GM12878 (cell line): ENCODE data around the gene SCARB1. TPM values are rescaled to one million over a fixed set of nuclear protein-coding genes. Genes with fewer than 3 reads are reported as not detected.

Source experiments
- ATAC-seq: fragments of 200-7000 bp; cut with Tn5 transposase; 3 replicates; pipeline ENCODE4 v1.9.1; 2020; ENCODE audit warnings: mild to moderate bottlenecking, moderate library complexity
- BruUV-seq: library from RNA; stranded (reverse); fragments of 400-500 nt; replicated peaks from 2 replicates; lab custom pipeline; 2021; lab: Mats Ljungman, UMichigan
- CTCF ChIA-PET: fragments of 300-600 bp; sonication (Branson Sonifier 250); formaldehyde crosslinking; extraction: SDS; loops from one replicate; lab custom pipeline; 2021; ENCODE audit warnings: inconsistent platforms; lab: Yijun Ruan, JAX
- POLR2A ChIA-PET: fragments of 350-600 bp; formaldehyde crosslinking; extraction: SDS; loops from one replicate; lab custom pipeline; 2021; ENCODE audit warnings: inconsistent platforms; lab: Charles Lee
- RAD21 ChIA-PET: fragments of 300-600 bp; sonication (Branson Sonifier 250); formaldehyde crosslinking; loops from one replicate; lab custom pipeline; 2023; ENCODE audit warnings: antibody characterized with exemption; ENCODE audit not compliant: unreplicated experiment; lab: Charles Lee
- SMC1A ChIA-PET: fragments of 300-600 bp; sonication (Branson Sonifier 250); formaldehyde crosslinking; loops from one replicate; lab custom pipeline; 2023; ENCODE audit not compliant: unreplicated experiment, uncharacterized antibody; lab: Charles Lee
- DNase-seq: peaks from one replicate; pipeline ENCODE4 v3.0.0-alpha.2; 2011; ENCODE audit warnings: low read depth, low spot score
- FAIRE-seq: peaks from 3 replicates; lab custom pipeline; 2011; peaks lifted over from hg19 to GRCh38; lab: Jason Lieb, UNC
- H2AFZ ChIP-seq: 2 replicates; pipeline ENCODE4 v1.6.0; 2011; ENCODE audit warnings: low read depth, low read length, control low read depth; ENCODE audit not compliant: control insufficient read depth
- H3K27ac ChIP-seq: 2 replicates; pipeline ENCODE4 v1.5.1; 2011; ENCODE audit warnings: control low read depth; ENCODE audit not compliant: control insufficient read depth, insufficient read depth
- H3K27me3 ChIP-seq, 2 experiments: replicated peaks in 1 of 2; 2 replicates each; pipeline versions ENCODE4 v1.6.0 to v1.6.1; 2011; ENCODE audit warnings: low read length in 1 of 2; ENCODE audit not compliant: control insufficient read depth in 2 of 2, insufficient read depth in 2 of 2
- H3K36me3 ChIP-seq, 2 experiments: 2 replicates each; pipeline ENCODE4 v1.5.1; 2011; ENCODE audit warnings: low read length in 1 of 2; ENCODE audit not compliant: control insufficient read depth in 2 of 2, insufficient read depth in 2 of 2
- H3K4me1 ChIP-seq: 2 replicates; pipeline ENCODE4 v1.6.1; 2011; ENCODE audit warnings: mild to moderate bottlenecking, low read length, moderate library complexity, mixed read lengths; ENCODE audit not compliant: control insufficient read depth, insufficient read depth
- H3K4me2 ChIP-seq: 2 replicates; pipeline ENCODE4 v1.6.0; 2011; ENCODE audit warnings: control low read depth; ENCODE audit not compliant: control insufficient read depth, insufficient read depth
- H3K4me3 ChIP-seq: fragments of 200-600 bp; sonication (generic); 2 replicates; pipeline ENCODE4 v1.5.1; 2016
- H3K79me2 ChIP-seq: 2 replicates; pipeline ENCODE4 v1.6.0; 2011; ENCODE audit warnings: low read length; ENCODE audit not compliant: control insufficient read depth, insufficient read depth
- H3K9ac ChIP-seq: 2 replicates; pipeline ENCODE4 v1.8.0; 2011; ENCODE audit warnings: low read length, control low read depth, mixed read lengths; ENCODE audit not compliant: control insufficient read depth, insufficient read depth
- H3K9me3 ChIP-seq: replicated peaks from 3 replicates; pipeline ENCODE4 v1.5.1; 2011; ENCODE audit warnings: mild to moderate bottlenecking, low read length; ENCODE audit not compliant: control insufficient read depth, insufficient read depth
- H4K20me1 ChIP-seq: 2 replicates; pipeline ENCODE4 v1.6.0; 2011; ENCODE audit not compliant: control insufficient read depth, insufficient read depth
- BRCA1 ChIP-seq: IDR thresholded peaks from 2 replicates; pipeline ENCODE4 v1.6.1; 2011; ENCODE audit warnings: low read depth, low read length, improper control_type of control experiment
- CHD2 ChIP-seq: IDR thresholded peaks from 2 replicates; pipeline ENCODE4 v1.6.1; 2011; ENCODE audit warnings: low read depth, low read length, improper control_type of control experiment, borderline replicate concordance
- EED ChIP-seq: sonication (generic); IDR thresholded peaks from 2 replicates; pipeline ENCODE4 v1.6.1; 2016; ENCODE audit warnings: antibody characterized with exemption, low read depth
- ETV6 ChIP-seq, 2 experiments: fragments of 450-650 bp in 1 of 2; IDR thresholded peaks in 1 of 2; conservative IDR thresholded peaks in 1 of 2; 2 replicates each; pipeline ENCODE4 v1.6.1; 2014; ENCODE audit warnings: antibody characterized with exemption in 1 of 2, borderline replicate concordance in 1 of 2, low read depth in 1 of 2, mild to moderate bottlenecking in 1 of 2, moderate library complexity in 1 of 2
- HDGF ChIP-seq: fragments of 450-650 bp; IDR thresholded peaks from 2 replicates; pipeline ENCODE4 v1.6.1; 2016; ENCODE audit warnings: antibody characterized with exemption
- HSF1 ChIP-seq: fragments of 150-350 bp; IDR thresholded peaks from 2 replicates; pipeline ENCODE4 v1.6.1; 2014; ENCODE audit warnings: mild to moderate bottlenecking, low read depth, low read length
- MTA2 ChIP-seq: fragments of 450-650 bp; IDR thresholded peaks from 2 replicates; pipeline ENCODE4 v1.6.1; 2016; ENCODE audit warnings: low read depth, mild to moderate bottlenecking, moderate library complexity
- PML ChIP-seq: IDR thresholded peaks from 2 replicates; pipeline ENCODE4 v1.6.1; 2012; ENCODE audit warnings: low read length, inconsistent platforms
- POLR2AphosphoS2 ChIP-seq: IDR thresholded peaks from 2 replicates; pipeline ENCODE4 v1.6.1; 2011; ENCODE audit warnings: low read depth, mild to moderate bottlenecking, low read length, improper control_type of control experiment, moderate library complexity
- SMAD5 ChIP-seq: IDR thresholded peaks from 2 replicates; pipeline ENCODE4 v1.6.1; 2016; ENCODE audit warnings: antibody characterized with exemption, low read depth
- WGBS: methylation state at CpG from one replicate; pipeline ENCODE4 v1.1.6; 2016; ENCODE audit warnings: low lambda C conversion rate; ENCODE audit not compliant: insufficient replicate concordance, insufficient coverage; ENCODE audit errors: missing lambda C conversion rate; 5-methylcytosine and 5-hydroxymethylcytosine counted together
- in situ Hi-C: fragments of 300-500 bp; cut with MboI; formaldehyde crosslinking; loops from 9 replicates; pipeline ENCODE4 v1.14.3; 2018; ENCODE audit warnings: mixed read lengths
- intact Hi-C: fragments of 100-400 bp; cut with micrococcal nuclease; formaldehyde crosslinking; loops from one replicate; pipeline ENCODE4 v1.14.2; 2022; ENCODE audit not compliant: unreplicated experiment
- polyA plus RNA-seq, 11 experiments: library from polyadenylated mRNA; depleted of rRNA in 4 of 11; unstranded in 6 of 11; stranded (reverse) in 5 of 11; fragments of >200 nt; fragmentation: Nextera tagmentation in 4 of 11; fragmentation: Illumina TruSeq in 1 of 11; extraction: Ambion mirVana in 4 of 11; extraction: Trizol in 1 of 11; gene quantifications; 1 replicate in 1 of 11; 2 replicates in 10 of 11; pipeline versions ENCODE4 v1.2.1 to v1.2.3, GENCODE V29; 2011 to 2016; ENCODE audit warnings: inconsistent platforms in 2 of 11, missing spikeins in 2 of 11, low read depth in 1 of 11
- total RNA-seq, 4 experiments: library from RNA; depleted of rRNA in 3 of 4; stranded (reverse); fragments of >200 nt in 3 of 4; fragmentation: Illumina TruSeq in 1 of 4; extraction: Trizol in 1 of 4; gene quantifications; 2 replicates each; pipeline versions ENCODE4 v1.2.1 to v1.2.3, GENCODE V29; 2013 to 2021
- TF ChIP-seq, protein P1 (sequence below): IDR thresholded peaks from 2 replicates; pipeline ENCODE4 v1.6.1; 2011; ENCODE audit warnings: low read depth, low read length, improper control_type of control experiment, borderline replicate concordance

Gene SCARB1
- total and polyA plus RNA-seq, 10 of the 15 experiments (the other 5 are each of a cell fraction or from before 2014, with no cell fraction given), result 0.34 to 104 (median 63.1) TPM

DNA sequence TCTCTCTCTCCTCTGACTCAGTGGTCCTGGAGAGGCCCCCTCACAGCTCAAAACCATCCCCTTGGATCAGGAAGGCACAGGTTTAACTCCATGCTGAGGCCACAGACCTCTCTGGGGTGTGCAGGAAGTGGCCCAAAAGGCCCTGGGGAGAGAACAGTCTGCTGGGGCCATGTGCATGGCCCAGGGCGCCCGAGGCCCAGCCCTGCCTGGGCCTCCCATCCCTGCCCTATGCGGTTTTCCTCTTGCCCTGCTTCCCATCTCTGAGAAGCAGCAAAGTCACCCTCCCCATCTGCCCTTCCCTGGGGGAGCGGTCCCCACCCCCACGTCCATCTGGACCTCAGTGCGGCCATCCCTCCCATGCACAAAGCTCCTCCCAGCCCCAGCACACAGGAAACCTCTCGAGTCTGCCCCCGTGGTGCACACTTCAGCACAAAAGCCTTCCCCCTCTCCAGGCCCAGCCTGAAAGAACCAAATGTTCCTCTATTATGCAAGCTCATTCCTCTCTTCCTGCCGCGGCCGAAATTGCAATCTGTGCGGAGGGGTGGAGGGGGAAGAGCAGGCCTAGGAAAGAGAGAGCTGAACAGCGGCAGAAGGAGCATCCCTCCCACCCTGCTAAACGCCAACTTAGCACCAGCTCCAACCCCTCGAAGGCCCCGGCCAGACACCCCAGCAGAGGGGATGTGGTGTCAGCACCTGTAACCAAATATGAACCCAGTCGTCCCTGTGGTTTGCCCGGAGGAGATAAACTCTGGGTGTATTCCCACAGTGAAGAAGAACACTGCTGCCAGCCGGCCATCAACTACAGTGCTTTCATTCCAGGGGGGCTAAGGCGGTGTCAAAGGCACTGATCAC lies 108.5 kb downstream of the SCARB1 start:
- H3K4me2 ChIP-seq, result no peak overlapping the region
- H3K4me3 ChIP-seq, result no peak overlapping the region
- ChIA-PET POLR2A (no interaction called here), SMC1A (interaction anchor here (0.9 to 1.3 kb wide), 2 partner anchors 9 to 10 kb away, joined by 3 to 6 read pairs; no protein-coding TSS in a partner anchor)
- H2AFZ ChIP-seq, result peak overlapping the region; percentile 42
- no TSS peak for BruUV-seq
- no peaks in the 10 kb centered on the region for H3K27me3 ChIP-seq
- no peaks in the 10 kb centered on the region for H4K20me1 ChIP-seq
- TF ChIP-seq HDGF (no peak), CHD2 (no peak), PML (no peak), SMAD5 (no peak)
- TF ChIP-seq, all 136 proteins: peak for 0
- no peak overlapping the region for H3K27ac ChIP-seq
- WGBS, result 24% methylated on average over 20 of the region's 20 CpGs
- H3K4me1 ChIP-seq, result peaks cover 9% of the 10 kb centered on the region
- DNase-seq (no peak), FAIRE-seq (no peak), ATAC-seq (peak; percentile 34)
- CTCF ChIA-PET, result interaction anchor here (0.7 kb wide), 1 partner anchor 11 kb away, joined by 3 read pairs; no protein-coding TSS in a partner anchor
- no peaks in the 10 kb centered on the region for H3K36me3 ChIP-seq
- peaks cover 6% of the 10 kb centered on the region for H3K9me3 ChIP-seq
- no peak overlapping the region for H3K9ac ChIP-seq
- intact Hi-C loops, result no loop called here
- in situ Hi-C loops, result loop anchor here (25.0 kb wide), 1 partner anchor 393 kb away; no protein-coding TSS in a partner anchor
- RAD21 ChIA-PET, result no interaction called here
- H3K79me2 ChIP-seq, result no peaks in the 10 kb centered on the region

GRCh38 chr12:124754491-124754890 lies 109.2 kb downstream of the SCARB1 start:
- peaks cover 6% of the 10 kb centered on the region for H3K9me3 ChIP-seq
- no peak for TF ChIP-seq MTA2
- TF ChIP-seq BRCA1, result no peak
- TF ChIP-seq, protein P1, sequence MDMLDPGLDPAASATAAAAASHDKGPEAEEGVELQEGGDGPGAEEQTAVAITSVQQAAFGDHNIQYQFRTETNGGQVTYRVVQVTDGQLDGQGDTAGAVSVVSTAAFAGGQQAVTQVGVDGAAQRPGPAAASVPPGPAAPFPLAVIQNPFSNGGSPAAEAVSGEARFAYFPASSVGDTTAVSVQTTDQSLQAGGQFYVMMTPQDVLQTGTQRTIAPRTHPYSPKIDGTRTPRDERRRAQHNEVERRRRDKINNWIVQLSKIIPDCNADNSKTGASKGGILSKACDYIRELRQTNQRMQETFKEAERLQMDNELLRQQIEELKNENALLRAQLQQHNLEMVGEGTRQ, result no peak
- no peak for TF ChIP-seq POLR2AphosphoS2
- TF ChIP-seq HSF1, result no peak
- no peak for TF ChIP-seq ETV6 (conservative IDR thresholded peaks at IDR 0.05 in 1 of 2, IDR thresholded peaks at IDR 0.05 in 1 of 2; ENCODE audit: borderline replicate concordance in 1 of 2, low read depth in 1 of 2)
- no peak for TF ChIP-seq EED
- TF ChIP-seq, all 136 proteins: peak for 0
- Histone ChIP-seq H3K4me1 (peaks cover 9% of the 10 kb centered on the region), H2AFZ (no peak overlapping the region), H3K36me3 (no peaks in the 10 kb centered on the region), H3K4me3 (no peak overlapping the region), H3K27me3 (no peaks in the 10 kb centered on the region), H3K79me2 (no peaks in the 10 kb centered on the region), H4K20me1 (no peaks in the 10 kb centered on the region), H3K4me2 (no peak overlapping the region), H3K9ac (no peak overlapping the region), H3K27ac (no peak overlapping the region)
- ChIA-PET SMC1A (interaction anchor here (0.9 kb wide), 1 partner anchor 11 kb away, joined by 3 read pairs; no protein-coding TSS in a partner anchor), POLR2A (no interaction called here), RAD21 (no interaction called here), CTCF (interaction anchor here (0.7 kb wide), 1 partner anchor 12 kb away, joined by 3 read pairs; no protein-coding TSS in a partner anchor)
- BruUV-seq, result no TSS peak
- WGBS, result 68% methylated on average over 7 of the region's 7 CpGs
- FAIRE-seq, result no peak
- in situ Hi-C loops (loop anchor here (25.0 kb wide), 1 partner anchor 392 kb away; no protein-coding TSS in a partner anchor), intact Hi-C loops (no loop called here)
- no peak for ATAC-seq
- DNase-seq, result no peak
